22Rv1 (cell line): ENCODE data around the gene HIVEP3.

Source experiments
- ZFX ChIP-seq: fragments of 450-650 bp; IDR thresholded peaks from 2 replicates; pipeline ENCODE4 v1.6.1; 2017; ENCODE audit warnings: antibody characterized with exemption, borderline replicate concordance
- TF ChIP-seq, protein P1 (sequence below): fragments of 450-650 bp; IDR thresholded peaks from 2 replicates; pipeline ENCODE4 v1.5.1; 2017; ENCODE audit warnings: mild to moderate bottlenecking

DNA sequence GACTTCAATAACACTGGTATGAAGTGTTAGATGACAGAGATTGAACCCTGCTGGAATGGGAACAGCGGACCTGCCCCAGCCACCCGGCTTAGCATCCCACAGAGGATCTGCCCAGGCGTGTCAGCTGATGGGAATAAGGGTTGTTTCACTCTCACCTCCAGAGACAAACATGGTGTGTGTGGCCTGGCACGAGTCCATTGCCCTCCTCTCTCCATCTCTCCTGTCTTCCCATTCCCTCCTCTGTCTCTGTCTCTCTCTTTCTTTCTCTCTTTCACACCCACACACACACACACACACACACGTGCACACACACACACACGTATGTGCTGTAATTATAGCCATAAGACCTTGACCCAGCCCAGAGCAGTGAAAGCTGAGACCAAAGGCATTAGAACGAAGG, 200.2 kb downstream of the HIVEP3 start:
- TF ChIP-seq, protein P1, sequence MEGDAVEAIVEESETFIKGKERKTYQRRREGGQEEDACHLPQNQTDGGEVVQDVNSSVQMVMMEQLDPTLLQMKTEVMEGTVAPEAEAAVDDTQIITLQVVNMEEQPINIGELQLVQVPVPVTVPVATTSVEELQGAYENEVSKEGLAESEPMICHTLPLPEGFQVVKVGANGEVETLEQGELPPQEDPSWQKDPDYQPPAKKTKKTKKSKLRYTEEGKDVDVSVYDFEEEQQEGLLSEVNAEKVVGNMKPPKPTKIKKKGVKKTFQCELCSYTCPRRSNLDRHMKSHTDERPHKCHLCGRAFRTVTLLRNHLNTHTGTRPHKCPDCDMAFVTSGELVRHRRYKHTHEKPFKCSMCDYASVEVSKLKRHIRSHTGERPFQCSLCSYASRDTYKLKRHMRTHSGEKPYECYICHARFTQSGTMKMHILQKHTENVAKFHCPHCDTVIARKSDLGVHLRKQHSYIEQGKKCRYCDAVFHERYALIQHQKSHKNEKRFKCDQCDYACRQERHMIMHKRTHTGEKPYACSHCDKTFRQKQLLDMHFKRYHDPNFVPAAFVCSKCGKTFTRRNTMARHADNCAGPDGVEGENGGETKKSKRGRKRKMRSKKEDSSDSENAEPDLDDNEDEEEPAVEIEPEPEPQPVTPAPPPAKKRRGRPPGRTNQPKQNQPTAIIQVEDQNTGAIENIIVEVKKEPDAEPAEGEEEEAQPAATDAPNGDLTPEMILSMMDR = no peak
- no peak for TF ChIP-seq ZFX
